Measurements from ENCODE around the gene ZNF764. TPM values are rescaled to one million over a fixed set of nuclear protein-coding genes. Genes with fewer than 3 reads are reported as not detected.
"Not testable (repeated sequence)": the region's sequence is repeated elsewhere in the genome, so short reads cannot be mapped to it uniquely, and the experiment has no call there.

Gene ZNF764
- 3.1 TPM for polyA plus RNA-seq (2012; ENCODE audit: missing spikeins)

DNA sequence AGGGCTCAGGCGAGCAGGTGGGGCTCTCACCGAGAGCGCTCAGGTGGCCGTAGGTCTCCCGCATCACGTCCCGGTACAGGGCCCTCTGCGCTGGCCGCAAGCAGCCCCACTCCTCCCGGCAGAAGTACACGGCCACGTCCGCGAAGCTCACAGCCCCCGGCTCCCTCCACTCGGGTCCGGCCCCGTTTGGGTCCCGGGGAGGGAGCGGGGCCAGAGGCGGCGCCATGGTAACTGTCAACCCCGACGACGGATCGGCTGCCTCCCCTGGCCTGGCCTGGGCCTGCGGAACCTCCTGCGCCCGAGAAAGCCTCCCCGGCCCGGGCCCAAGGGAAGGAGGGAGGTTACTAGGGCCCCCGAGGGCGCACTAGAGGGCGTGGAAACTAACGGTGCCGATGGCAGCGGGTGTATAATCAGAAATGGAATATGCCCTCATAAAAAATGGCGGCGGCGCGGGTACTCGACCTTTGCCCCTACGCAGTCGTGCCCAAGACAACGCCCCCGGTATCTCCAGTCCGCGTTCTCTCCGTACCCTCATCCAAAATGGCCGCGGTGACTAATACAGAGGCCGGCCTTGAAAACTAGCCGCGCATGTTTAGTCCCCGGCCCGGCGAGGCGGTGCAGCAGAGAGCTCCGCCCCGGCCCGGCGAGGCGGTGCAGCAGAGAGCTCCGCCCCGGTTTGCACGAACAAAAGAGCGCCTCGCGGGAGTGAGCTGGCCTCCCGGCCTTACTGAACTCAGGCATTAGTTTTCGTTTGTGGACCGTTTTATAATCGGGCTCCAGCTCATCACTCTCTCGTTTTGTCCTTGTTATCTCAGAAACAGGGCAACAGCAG lies at the start of gene ZNF764:
TSS of gene ZNF764 (minus strand) at position 418 of the 832 bp plus-strand sequence. CDS start at position 226, 192 bp downstream.
- peak; percentile 97 for FAIRE-seq
- peak; percentile 45; the same call in 1 of the 2 replicates for TF ChIP-seq POLR2A (IDR thresholded peaks at IDR 0.05; ENCODE audit: low read depth, low read length)
- TF ChIP-seq TAF1 (IDR thresholded peaks at IDR 0.05; ENCODE audit: borderline replicate concordance, low read depth, low read length) = 0 out of 2 replicates have a peak, but pooled peaks have one; percentile 15
- TF ChIP-seq POLR2AphosphoS5 (IDR thresholded peaks at IDR 0.05; ENCODE audit: low read depth, low read length) = no peak; the same call in 1 of the 2 replicates
- DNase-seq (ENCODE audit: insufficient read length) = peak; percentile 94

DNA sequence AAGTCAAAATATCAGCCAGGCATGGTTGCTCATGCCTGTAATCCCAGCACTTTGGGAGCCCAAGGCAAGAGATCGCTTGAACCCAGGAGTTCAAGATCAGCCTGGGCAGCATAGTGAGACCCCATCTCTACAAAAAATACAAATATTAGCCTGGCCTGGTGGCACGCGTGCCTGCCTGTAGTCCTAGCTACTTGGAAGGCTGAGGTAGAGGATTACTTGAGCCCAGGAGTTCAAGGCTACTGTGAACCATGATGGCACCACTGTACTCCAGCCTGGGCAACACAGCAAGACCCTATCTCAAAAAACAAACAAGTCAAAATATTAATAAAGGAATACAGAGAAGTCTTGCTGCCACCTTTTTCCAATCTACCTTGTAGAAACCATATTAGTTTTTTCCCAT lies 47.8 kb upstream of the ZNF764 start:
- TF ChIP-seq POLR2AphosphoS5 (IDR thresholded peaks at IDR 0.05; ENCODE audit: low read depth, low read length) (no peak), POLR2A (IDR thresholded peaks at IDR 0.05; ENCODE audit: low read depth, low read length) (no peak), TAF1 (IDR thresholded peaks at IDR 0.05; ENCODE audit: borderline replicate concordance, low read depth, low read length) (no peak)

DNA sequence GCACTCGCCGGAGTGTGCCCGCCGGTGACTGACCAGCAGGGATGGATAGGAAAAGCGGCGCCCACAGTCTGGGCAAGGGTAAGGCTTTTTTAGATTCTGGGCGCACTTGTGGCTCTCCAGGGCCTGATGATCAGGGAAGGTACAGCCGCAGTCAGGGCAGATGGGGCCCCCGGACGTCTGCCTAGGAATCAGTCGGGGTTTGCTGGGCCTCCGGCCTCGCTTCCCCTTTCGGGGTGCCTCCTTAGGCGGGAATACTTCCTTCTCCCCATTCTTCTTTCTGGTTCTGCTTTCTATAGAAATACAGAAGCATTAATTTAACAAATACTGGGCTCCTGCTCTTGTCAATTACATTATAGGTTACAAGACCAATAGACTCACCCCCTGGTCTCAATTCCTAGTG lies 47.0 kb upstream of the ZNF764 start:
- TF ChIP-seq POLR2A (IDR thresholded peaks at IDR 0.05; ENCODE audit: low read depth, low read length) = no peak
- no peak for TF ChIP-seq TAF1 (IDR thresholded peaks at IDR 0.05; ENCODE audit: borderline replicate concordance, low read depth, low read length)
- no peak for TF ChIP-seq POLR2AphosphoS5 (IDR thresholded peaks at IDR 0.05; ENCODE audit: low read depth, low read length)
- no peak for FAIRE-seq
- DNase-seq (ENCODE audit: insufficient read length) = no peak

More for the DNA sequence above, 47.8 kb upstream of the ZNF764 start:
- FAIRE-seq (no peak), DNase-seq (ENCODE audit: insufficient read length) (no peak)

DNA sequence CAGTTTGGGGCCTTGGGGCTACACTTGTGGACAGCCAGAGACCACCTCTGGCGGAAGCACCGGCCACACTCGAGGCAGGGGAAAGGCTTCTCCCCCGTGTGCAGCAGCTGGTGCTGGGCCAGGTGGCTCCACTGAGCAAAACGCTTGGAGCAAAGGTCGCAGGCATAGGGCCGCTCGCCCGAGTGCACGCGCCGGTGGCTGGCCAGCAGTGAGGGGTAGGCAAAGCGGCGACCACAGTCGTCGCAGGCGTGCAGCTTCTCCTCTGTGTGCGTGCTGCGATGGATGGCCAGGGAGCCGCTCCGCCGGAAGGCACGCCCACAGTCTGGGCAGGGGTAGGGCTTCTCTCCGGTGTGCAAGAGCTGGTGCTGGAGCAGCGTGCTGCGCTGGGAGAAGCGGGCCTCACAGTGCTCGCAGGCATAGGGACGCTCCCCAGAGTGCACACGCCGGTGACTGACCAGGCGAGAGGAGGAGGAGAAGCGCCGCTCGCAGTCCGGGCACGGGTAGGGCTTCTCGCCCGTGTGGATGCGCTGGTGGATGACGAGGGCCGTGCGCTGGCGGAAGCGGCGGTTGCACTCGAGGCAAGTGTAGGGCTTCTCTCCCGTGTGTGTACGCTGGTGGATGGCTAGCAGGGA lies 46.3 kb upstream of the ZNF764 start:
- FAIRE-seq = no peak
- TF ChIP-seq TAF1 (IDR thresholded peaks at IDR 0.05; ENCODE audit: borderline replicate concordance, low read depth, low read length) (no peak), POLR2AphosphoS5 (IDR thresholded peaks at IDR 0.05; ENCODE audit: low read depth, low read length) (no peak), POLR2A (IDR thresholded peaks at IDR 0.05; ENCODE audit: low read depth, low read length) (no peak)
- DNase-seq (ENCODE audit: insufficient read length) = no peak

DNA sequence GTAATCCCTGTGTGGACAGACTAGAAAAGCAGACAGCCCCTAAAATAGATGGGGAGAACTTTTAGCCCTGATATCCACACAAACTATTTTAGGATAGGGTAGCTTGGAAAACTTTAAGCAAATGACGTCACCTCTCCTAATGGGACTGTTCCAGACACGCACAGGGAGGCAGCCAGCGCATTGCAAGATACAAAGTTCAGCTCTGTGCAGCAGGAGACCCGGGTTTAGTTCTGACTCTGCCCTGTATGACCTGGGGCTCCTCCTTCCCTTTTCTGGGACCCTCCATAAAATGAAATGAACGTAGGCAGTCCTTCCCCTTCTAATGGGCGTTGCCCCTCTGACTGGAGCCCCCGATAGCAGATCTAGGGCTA lies 45.8 kb upstream of the ZNF764 start:
- no peak for FAIRE-seq

DNA sequence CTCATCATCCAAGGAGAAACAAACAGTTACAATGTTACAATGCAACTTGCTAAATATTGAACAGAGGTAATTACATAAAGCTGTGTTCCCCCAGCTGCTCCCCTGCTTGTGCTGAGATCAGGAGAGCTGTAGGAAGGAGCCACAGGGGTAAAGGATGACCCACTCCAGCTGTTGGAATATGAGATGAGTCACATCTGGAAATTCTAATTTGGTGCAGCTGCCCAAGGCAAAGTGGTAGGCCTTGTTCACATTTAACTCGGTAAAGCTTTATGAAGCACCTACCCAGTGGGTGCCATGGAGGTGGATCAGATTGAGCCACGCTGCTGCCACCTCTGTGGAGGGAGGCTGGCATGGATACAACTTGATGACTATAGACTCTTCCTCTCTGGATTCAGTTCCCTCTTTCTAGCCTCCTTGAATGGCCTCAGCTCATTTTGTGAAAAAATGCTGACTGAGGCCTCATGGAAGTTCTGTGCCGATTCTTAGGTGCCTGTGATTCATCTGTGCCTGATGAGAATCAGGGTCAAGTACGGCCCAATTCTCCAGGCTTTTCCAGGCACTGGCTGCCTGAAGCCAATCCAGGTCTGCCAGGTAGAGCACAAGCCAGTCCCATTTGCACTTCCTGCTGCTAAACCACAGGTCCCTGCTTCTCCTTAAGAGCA lies 44.6 kb upstream of the ZNF764 start:
- DNase-seq (ENCODE audit: insufficient read length) (no peak), FAIRE-seq (no peak)
- no peak for TF ChIP-seq POLR2A (IDR thresholded peaks at IDR 0.05; ENCODE audit: low read depth, low read length)
- TF ChIP-seq TAF1 (IDR thresholded peaks at IDR 0.05; ENCODE audit: borderline replicate concordance, low read depth, low read length) = no peak
- TF ChIP-seq POLR2AphosphoS5 (IDR thresholded peaks at IDR 0.05; ENCODE audit: low read depth, low read length) = no peak

More for the DNA sequence above, 45.8 kb upstream of the ZNF764 start:
- no peak for DNase-seq (ENCODE audit: insufficient read length)
- TF ChIP-seq POLR2A (IDR thresholded peaks at IDR 0.05; ENCODE audit: low read depth, low read length) = no peak; the same call in 1 of the 2 replicates
- no peak for TF ChIP-seq POLR2AphosphoS5 (IDR thresholded peaks at IDR 0.05; ENCODE audit: low read depth, low read length)
- no peak for TF ChIP-seq TAF1 (IDR thresholded peaks at IDR 0.05; ENCODE audit: borderline replicate concordance, low read depth, low read length)

DNA sequence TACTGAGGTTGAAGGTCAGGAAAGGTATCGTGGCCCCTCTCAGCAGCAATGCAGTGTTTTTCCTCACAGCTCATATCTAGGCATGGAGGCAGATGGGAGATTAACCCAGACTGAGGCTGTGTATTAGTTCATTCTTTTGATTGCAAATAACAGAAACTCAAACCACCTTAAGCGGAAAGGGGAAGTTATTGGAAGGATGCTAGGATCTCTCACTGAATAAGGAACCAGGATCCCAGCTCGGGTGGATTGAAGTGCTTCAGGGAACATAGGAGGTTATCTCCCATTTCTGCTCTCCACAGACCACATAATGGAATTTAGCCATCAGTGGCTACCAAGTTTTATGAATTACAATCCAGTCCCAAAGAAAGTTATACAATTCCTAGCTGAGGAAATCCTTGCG lies 43.8 kb upstream of the ZNF764 start:
- FAIRE-seq (no peak), DNase-seq (ENCODE audit: insufficient read length) (no peak)
- TF ChIP-seq TAF1 (IDR thresholded peaks at IDR 0.05; ENCODE audit: borderline replicate concordance, low read depth, low read length) = no peak
- TF ChIP-seq POLR2AphosphoS5 (IDR thresholded peaks at IDR 0.05; ENCODE audit: low read depth, low read length) = no peak
- TF ChIP-seq POLR2A (IDR thresholded peaks at IDR 0.05; ENCODE audit: low read depth, low read length) = no peak

DNA sequence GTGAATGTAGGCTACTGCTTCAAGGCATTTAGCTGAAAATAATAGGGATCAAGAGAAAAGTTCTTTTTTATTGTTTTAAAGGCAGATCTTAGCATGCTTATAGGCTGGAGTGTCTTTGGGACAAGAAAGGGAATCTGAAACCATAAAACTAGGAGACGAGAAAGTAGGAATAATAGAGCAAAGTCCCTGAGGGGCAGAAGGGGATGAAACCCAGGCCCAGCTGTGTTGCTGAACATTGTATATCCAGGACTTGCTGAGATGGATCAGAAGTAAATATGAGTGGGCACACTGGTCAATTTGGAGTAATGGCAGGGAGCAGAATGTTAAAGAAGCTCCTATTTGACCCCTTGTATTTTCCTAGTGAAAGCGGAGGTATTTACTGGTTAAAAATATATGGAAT lies 42.8 kb upstream of the ZNF764 start:
- DNase-seq (ENCODE audit: insufficient read length) (no peak), FAIRE-seq (no peak)
- TF ChIP-seq POLR2A (IDR thresholded peaks at IDR 0.05; ENCODE audit: low read depth, low read length) (no peak), POLR2AphosphoS5 (IDR thresholded peaks at IDR 0.05; ENCODE audit: low read depth, low read length) (no peak), TAF1 (IDR thresholded peaks at IDR 0.05; ENCODE audit: borderline replicate concordance, low read depth, low read length) (no peak)

DNA sequence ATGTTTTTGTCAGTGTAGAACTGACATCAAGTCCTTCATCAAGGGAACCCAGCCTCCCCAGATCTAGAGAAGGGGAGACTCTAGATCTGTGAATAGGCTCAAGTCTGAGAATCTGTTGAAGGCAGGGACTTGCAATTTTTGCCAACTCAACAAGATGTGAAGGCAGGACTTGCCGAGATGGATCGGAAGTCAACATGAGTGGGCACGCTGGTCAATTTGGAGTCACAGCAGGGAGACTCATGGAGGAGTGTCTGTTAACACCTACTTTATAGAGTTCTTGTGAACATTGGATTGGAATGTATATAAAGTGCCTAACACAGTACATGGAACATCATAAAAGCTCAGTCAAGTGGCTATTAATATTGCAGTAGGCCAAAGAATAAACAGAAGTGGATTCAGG lies 42.0 kb upstream of the ZNF764 start:
- no peak for DNase-seq (ENCODE audit: insufficient read length)
- TF ChIP-seq POLR2AphosphoS5 (IDR thresholded peaks at IDR 0.05; ENCODE audit: low read depth, low read length) (no peak), POLR2A (IDR thresholded peaks at IDR 0.05; ENCODE audit: low read depth, low read length) (no peak), TAF1 (IDR thresholded peaks at IDR 0.05; ENCODE audit: borderline replicate concordance, low read depth, low read length) (no peak)
- no peak for FAIRE-seq

DNA sequence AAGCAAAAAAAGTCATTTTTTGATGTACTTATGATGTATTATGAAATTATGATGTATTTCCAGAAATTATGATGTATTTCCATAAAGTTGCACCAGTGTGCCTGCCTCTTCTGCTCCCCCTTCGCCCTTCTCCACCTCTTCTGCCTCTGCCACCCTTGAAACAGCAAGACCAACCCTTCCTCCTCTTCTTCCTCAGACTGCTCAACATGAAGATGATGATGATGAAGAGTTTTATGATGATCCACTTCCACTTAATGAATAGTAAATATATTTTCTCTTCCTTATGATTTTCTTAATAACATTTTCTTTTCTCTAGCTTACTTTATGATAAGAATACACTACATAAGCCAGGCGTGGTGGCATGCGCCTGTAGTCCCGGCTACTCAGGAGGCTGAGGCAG lies 34.7 kb upstream of the ZNF764 start:
- TF ChIP-seq POLR2AphosphoS5 (IDR thresholded peaks at IDR 0.05; ENCODE audit: low read depth, low read length) = no peak
- no peak for TF ChIP-seq TAF1 (IDR thresholded peaks at IDR 0.05; ENCODE audit: borderline replicate concordance, low read depth, low read length)
- TF ChIP-seq POLR2A (IDR thresholded peaks at IDR 0.05; ENCODE audit: low read depth, low read length) = no peak

DNA sequence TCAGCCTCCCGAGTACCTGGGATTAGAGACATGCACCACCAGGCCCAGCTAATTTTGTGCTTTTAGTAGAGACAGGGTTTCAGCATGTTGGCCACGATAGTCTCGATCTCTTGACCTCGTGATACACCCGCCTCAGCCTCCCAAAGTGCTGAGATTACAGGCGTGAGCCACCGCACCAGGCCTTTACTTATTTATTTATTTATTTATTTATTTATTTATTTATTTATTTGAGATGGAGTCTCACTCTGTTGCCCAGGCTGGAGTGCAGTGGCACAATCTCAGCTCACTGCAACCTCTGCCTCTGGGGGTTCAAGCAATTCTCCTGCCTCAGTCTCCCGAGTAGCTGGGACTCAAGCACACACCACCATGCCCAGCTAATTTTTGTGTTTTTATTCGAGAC lies 32.7 kb upstream of the ZNF764 start:
- not testable (repeated sequence) for FAIRE-seq; DNase-seq (ENCODE audit: insufficient read length)

More for the DNA sequence above, 34.7 kb upstream of the ZNF764 start:
- FAIRE-seq = no peak
- DNase-seq (ENCODE audit: insufficient read length) = no peak

DNA sequence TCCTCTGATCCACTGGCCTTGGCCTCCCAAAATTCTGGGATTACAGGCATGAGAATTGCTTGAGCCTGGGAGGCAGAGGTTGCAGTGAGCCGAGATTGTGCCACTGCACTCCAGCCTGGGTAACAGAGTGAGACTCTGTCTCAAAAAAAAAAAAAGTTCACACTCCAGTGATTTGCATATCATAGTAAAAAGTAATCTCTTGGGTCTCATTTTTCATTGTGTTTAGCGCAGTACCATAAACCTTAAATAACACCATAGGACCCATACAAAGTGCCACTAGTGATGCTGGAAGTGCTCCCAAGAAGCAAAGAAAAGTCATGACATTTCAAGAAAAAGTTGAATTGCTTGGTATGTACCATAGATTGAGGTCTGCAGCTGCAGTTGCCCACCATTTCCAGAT lies 31.4 kb upstream of the ZNF764 start:
- DNase-seq (ENCODE audit: insufficient read length); FAIRE-seq: not testable (repeated sequence)
